Left lobe of liver (tissue), 2 donors: Measurements from ENCODE around the gene ETNK1. TPM values are rescaled to one million over a fixed set of nuclear protein-coding genes. Genes with fewer than 3 reads are reported as not detected.
"Not testable (repeated sequence)": the region's sequence is repeated elsewhere in the genome, so short reads cannot be mapped to it uniquely, and the experiment has no call there.

Experiments used
- ATAC-seq: fragments of 200-7000 bp; cut with Tn5 transposase; one replicate; pipeline ENCODE4 v1.9.1; 2020; ENCODE audit warnings: mild to moderate bottlenecking, moderate library complexity
- DNase-seq: peaks from one replicate; pipeline ENCODE4 v3.0.0-alpha.2; 2020; ENCODE audit warnings: low spot score
- total RNA-seq: library from RNA; stranded (reverse); gene quantifications from one replicate; pipeline ENCODE4 v1.2.1, GENCODE V29; 2021
- donor health status: DM: no; HTN: no; CAD: no; lungs with moderate emphysema.
- donor health status: DM: no; HTN: yes; CAD: no.

Gene ETNK1
- 28.3 TPM for total RNA-seq

DNA sequence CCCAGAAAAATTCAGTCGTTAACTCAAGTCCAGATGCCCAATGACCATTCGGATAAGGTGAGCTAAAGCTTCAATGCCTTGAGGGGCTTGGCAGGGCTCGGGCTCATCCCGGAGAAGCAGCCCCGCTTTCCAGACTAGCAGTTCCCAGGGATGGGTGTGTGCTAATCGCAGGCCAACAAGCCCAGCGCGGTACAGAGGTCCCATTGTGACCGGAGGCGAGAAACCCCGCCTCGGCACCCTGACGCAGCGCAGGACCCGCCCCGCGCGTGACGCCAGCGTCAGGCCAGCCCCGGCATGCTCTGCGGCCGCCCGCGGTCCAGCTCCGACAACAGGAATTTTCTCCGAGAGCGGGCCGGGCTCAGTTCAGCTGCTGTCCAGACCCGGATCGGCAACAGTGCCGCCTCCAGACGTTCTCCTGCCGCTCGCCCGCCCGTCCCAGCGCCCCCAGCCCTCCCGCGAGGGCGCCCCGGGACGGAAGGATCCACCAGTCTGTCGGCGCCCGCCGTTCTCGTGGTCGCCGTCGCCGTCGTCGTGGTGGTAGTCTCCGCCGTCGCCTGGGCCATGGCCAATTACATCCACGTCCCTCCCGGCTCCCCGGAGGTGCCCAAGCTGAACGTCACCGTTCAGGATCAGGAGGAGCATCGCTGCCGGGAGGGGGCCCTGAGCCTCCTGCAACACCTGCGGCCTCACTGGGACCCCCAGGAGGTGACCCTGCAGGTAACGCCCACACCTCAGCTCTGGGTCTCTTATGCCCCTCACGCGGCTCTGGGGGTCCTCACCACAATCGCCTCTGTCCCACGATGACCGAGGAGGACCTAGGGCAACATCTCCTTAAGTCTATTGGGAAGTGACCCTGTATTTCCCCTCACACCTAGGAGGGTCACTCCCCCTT lies at the start of gene ETNK1:
Gene ETNK1 (plus strand): TSS at position 302 of the 892 bp plus-strand sequence. CDS start 260 bp downstream, at position 562.
- ATAC-seq (peak; percentile 98), DNase-seq (peak; percentile 98)

DNA sequence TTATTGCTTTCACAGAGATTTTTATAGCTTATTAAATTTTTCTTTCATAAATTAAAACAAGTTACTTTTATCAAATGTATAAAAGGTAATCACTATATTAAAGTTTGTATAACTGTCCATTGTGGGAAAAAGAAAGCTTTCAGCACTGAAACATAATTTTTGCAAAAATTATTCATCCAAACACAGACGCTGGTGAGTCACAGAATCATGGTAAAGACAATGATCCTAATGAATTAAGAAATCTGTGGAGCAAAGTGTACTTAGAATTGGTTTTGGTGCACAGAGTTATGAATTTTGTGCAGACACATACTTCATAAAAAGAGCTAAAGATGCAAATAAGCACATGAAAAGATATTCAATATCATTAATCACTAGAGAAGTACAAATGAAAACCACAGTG lies 48.9 kb upstream of the ETNK1 start:
- ATAC-seq, result no peak
- DNase-seq, result no peak

DNA sequence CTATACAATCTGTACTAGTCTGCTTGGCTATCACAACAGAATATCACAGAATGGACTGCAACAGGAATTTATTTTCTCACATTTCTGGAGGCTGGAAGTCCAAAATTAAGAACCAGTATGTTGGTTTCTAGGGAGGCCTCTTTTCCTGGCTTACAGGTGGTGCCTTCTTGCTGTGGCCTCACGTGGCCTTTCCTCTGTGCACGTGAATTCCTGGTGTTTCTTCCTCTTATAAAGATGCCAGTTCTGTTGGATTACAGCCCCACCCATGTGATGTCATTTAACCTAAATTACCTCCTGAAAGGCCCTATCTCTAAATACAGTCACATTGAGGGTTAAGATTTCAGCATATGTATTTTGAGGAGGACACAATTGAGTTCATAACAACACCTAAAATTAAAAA lies 48.5 kb upstream of the ETNK1 start:
- DNase-seq, result no peak
- ATAC-seq, result no peak

GRCh38 chr12:22577667-22578066 lies 47.3 kb upstream of the ETNK1 start:
- no peak for ATAC-seq

GRCh38 chr12:22578328-22578727 lies 46.6 kb upstream of the ETNK1 start:
- DNase-seq (no peak), ATAC-seq (no peak)

More at GRCh38 chr12:22577667-22578066, 47.3 kb upstream of the ETNK1 start:
- DNase-seq, result no peak

DNA sequence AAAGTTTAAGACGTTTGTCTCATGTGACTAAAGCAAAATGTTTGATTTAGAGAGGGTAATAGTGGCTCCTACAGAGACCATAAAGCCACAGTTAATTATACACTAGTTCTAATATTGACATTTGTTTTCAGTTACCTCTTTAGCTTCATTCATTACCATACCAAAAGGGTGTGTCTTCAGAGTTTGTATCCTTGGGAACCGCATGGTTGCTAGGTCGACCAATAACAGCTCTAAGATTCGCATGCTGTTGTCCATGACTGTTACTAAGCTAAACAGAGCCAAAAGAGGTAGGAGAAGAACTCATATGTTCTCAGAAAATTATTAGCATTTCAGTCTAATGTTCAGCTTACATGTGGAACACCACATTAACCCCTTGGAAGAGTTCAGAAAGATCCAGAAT lies 36.2 kb upstream of the ETNK1 start:
- no peak for ATAC-seq
- DNase-seq, result no peak

- DNase-seq (no peak), ATAC-seq (no peak)
Observed at GRCh38 chr12:22593864-22594263, 31.1 kb upstream of the ETNK1 start.

DNA sequence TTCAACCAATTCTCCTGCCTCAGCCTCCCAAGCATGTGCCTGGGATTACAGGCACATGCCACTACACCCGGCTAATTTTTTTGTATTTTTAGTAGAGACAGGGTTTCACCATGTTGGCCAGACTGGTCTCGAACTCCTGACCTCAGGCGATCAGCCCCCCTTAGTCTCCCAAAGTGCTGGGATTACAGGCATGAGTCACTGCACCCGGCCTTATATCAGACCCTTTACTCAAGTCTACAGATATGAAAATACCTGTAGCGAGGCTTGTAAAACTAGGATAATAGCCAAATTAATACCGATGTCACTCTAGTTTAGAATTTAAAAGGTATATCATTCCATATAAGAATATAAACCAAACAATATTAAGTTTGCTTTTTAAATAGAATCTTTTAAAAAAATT lies 27.4 kb upstream of the ETNK1 start:
- DNase-seq, ATAC-seq: not testable (repeated sequence)

- no peak for DNase-seq
- peak; percentile 76 for ATAC-seq
Observed at GRCh38 chr12:22598141-22598762, 26.7 kb upstream of the ETNK1 start.

- DNase-seq (no peak), ATAC-seq (no peak)
Observed at GRCh38 chr12:22598763-22599161, 26.2 kb upstream of the ETNK1 start.

- DNase-seq, result no peak
Observed at GRCh38 chr12:22600181-22600580, 24.8 kb upstream of the ETNK1 start.

DNA sequence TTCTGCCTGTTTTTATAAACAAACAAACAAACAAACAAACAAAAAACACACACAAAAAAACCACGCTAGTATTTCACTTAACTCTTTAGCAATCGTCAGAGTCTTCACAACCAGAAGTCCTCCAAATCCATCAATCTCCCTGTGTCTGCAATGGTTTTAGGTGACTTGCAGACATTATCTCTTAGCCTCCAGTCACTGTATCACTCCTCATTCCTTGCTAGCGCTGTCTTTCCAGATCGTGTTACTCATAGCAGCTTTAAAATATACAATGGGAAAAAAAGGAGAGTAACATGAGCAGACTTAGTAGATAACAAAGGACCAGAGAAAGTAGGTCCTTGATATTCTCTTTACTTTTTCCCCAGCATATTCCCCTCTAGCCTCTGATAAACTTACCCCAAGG lies 15.5 kb upstream of the ETNK1 start:
- DNase-seq (no peak), ATAC-seq (no peak)

More at GRCh38 chr12:22600181-22600580, 24.8 kb upstream of the ETNK1 start:
- no peak for ATAC-seq

DNA sequence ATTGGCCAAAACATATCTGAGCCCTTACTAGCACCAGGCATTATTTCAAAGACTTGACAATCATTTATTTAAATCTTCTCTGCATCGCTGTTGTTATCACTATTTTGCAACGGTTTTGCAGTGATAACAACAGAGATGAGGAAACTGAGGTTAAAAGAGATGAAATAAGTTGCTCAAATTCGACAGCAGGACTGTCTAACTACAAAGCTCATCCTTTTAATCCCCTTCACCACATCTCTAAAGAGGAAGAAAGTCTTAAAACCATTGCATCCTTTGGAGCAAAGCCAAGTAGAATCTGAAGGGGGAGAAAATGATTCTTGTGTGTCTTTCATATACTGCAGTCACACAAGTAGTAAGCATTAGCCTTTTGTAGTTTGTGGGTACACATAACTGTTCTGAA lies 14.8 kb upstream of the ETNK1 start:
- ATAC-seq, result no peak

GRCh38 chr12:22612822-22613221 lies 12.1 kb upstream of the ETNK1 start:
- not testable (repeated sequence) for DNase-seq, ATAC-seq

More for the DNA sequence above, 14.8 kb upstream of the ETNK1 start:
- DNase-seq, result no peak

DNA sequence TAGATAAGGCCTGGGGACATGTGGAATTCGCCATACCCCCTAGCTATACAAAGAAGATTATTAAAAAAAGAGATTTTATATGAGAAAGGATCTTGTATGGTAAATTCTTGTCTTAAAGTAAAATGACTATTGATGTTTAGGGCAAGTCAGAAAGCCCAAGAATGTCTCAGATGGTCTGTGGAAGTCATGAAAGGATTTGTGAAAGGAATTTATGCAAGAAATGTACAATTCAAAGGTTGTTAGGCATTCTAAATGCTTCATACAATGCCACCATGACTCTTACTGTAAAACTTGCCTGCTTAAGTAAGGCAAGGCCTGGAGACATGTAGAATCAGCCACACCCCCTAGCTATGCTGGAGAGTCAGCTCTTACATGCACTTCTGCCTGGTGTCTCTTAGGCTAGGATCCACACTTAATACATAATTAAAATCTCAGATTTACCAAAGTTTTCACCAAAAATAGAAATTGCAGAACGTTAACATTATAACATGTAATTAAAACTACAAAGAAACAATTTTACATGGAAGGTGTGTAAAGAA lies 8.9 kb upstream of the ETNK1 start:
- DNase-seq (no peak), ATAC-seq (no peak)

GRCh38 chr12:22617630-22618029 lies 7.3 kb upstream of the ETNK1 start:
- no peak for DNase-seq
- ATAC-seq, result no peak

GRCh38 chr12:22624548-22624869 lies 462 bp upstream of the ETNK1 start:
- DNase-seq (no peak), ATAC-seq (peak; percentile 61)

GRCh38 chr12:22625762-22626294 lies 857 bp downstream of the ETNK1 start:
- ATAC-seq, result peak; percentile 47
- peak; percentile 54 for DNase-seq

DNA sequence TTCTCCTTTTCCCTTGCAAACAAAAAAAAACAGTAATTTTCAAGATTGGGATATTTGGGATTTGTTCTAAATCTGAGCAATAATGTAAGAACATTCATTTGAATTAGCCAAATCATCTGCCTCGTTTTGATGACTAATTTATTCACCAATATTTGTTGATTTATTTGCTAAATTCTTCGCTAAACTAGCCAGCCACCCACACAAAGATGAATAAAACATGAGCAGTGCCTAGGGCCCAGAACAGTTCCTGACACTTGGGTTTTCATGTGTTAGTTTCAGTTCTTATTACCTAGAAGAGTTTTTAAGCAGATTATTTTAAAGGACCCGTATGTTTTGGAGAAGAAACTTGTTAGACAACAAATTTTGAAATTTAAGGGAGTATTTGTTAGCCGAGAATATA lies 1.4 kb downstream of the ETNK1 start:
- DNase-seq, result no peak

GRCh38 chr12:22627371-22627770 lies 2.4 kb downstream of the ETNK1 start:
- no peak for DNase-seq
- ATAC-seq, result no peak

More for the DNA sequence above, 1.4 kb downstream of the ETNK1 start:
- no peak for ATAC-seq

GRCh38 chr12:22628228-22628627 lies 3.3 kb downstream of the ETNK1 start:
- DNase-seq (no peak), ATAC-seq (no peak)
